ENCODE measurements around the gene KASH5. TPM values are rescaled to one million over a fixed set of nuclear protein-coding genes. Genes with fewer than 3 reads are reported as not detected.

KASH5 gene
- total and polyA plus RNA-seq, 2 experiments from 2014 or later: 0.44 TPM; not detected in 1

GRCh38 chr19:49400029-49400428 is 12.0 kb downstream of the KASH5 start (continued):
- no peak for TF ChIP-seq CTCF (conservative IDR thresholded peaks at IDR 0.05; ENCODE audit: low read depth in 2 of 2)
- TF ChIP-seq, protein P1, sequence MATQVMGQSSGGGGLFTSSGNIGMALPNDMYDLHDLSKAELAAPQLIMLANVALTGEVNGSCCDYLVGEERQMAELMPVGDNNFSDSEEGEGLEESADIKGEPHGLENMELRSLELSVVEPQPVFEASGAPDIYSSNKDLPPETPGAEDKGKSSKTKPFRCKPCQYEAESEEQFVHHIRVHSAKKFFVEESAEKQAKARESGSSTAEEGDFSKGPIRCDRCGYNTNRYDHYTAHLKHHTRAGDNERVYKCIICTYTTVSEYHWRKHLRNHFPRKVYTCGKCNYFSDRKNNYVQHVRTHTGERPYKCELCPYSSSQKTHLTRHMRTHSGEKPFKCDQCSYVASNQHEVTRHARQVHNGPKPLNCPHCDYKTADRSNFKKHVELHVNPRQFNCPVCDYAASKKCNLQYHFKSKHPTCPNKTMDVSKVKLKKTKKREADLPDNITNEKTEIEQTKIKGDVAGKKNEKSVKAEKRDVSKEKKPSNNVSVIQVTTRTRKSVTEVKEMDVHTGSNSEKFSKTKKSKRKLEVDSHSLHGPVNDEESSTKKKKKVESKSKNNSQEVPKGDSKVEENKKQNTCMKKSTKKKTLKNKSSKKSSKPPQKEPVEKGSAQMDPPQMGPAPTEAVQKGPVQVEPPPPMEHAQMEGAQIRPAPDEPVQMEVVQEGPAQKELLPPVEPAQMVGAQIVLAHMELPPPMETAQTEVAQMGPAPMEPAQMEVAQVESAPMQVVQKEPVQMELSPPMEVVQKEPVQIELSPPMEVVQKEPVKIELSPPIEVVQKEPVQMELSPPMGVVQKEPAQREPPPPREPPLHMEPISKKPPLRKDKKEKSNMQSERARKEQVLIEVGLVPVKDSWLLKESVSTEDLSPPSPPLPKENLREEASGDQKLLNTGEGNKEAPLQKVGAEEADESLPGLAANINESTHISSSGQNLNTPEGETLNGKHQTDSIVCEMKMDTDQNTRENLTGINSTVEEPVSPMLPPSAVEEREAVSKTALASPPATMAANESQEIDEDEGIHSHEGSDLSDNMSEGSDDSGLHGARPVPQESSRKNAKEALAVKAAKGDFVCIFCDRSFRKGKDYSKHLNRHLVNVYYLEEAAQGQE (IDR thresholded peaks at IDR 0.05; ENCODE audit: unreplicated experiment): no peak
- TF ChIP-seq EZH2phosphoT487 (IDR thresholded peaks at IDR 0.05; ENCODE audit: unreplicated experiment): no peak
- no peak for TF ChIP-seq ZNF331 (CRISPR knock-in tag; IDR thresholded peaks at IDR 0.05; ENCODE audit: low read depth)
- no peak for TF ChIP-seq ZNF114 (CRISPR knock-in tag; IDR thresholded peaks at IDR 0.05)
- TF ChIP-seq NANOG (IDR thresholded peaks at IDR 0.05; ENCODE audit: borderline replicate concordance): no peak
- no peak for TF ChIP-seq STAT1 (IDR thresholded peaks at IDR 0.05; ENCODE audit: unreplicated experiment)
- no peak for TF ChIP-seq JUNB (IDR thresholded peaks at IDR 0.05; ENCODE audit: unreplicated experiment)
- TF ChIP-seq ETS1 (IDR thresholded peaks at IDR 0.05): no peak
- no peak for TF ChIP-seq EZH2 (IDR thresholded peaks at IDR 0.05; ENCODE audit: low read depth, unreplicated experiment)
- no peak for TF ChIP-seq CREB1 (CRISPR knock-in tag; IDR thresholded peaks at IDR 0.05; ENCODE audit: low read depth)

GRCh38 chr19:49403404-49404187 is 15.5 kb downstream of the KASH5 start:
- peaks cover 41% of the 10 kb centered on the region for H3K4me1 Mint-ChIP-seq
- no peaks in the 10 kb centered on the region for H3K36me3 Mint-ChIP-seq (ENCODE audit: low read depth)
- Histone ChIP-seq H3K36me3 (ENCODE audit: insufficient read depth) (no peaks in the 10 kb centered on the region), H2AFZ (no peak overlapping the region), H3K4me1 (ENCODE audit: insufficient read depth) (peaks cover 20% of the 10 kb centered on the region), H3K27ac (ENCODE audit: low read depth) (peak overlapping the region; percentile 89), H3K9me2 (ENCODE audit: insufficient read depth) (0 out of 2 replicates have a peak, but pooled peaks cover 3% of the 10 kb centered on the region), H3K4me2 (peak overlapping the region; percentile 69), H4K20me1 (replicated peaks; ENCODE audit: insufficient read depth) (no peaks in the 10 kb centered on the region), H3K4me3 (peak overlapping the region; percentile 15), H3F3A (replicated peaks; ENCODE audit: low read depth) (peaks cover 9% of the 10 kb centered on the region; the same call in 1 of the 2 replicates), H3K27me3 (ENCODE audit: insufficient read depth) (no peaks in the 10 kb centered on the region), H3K79me2 (replicated peaks; ENCODE audit: insufficient read depth) (no peaks in the 10 kb centered on the region)
- peak; percentile 98 for ATAC-seq
- no peaks in the 10 kb centered on the region; the same call in 2 of the 3 replicates for H3K9me3 Mint-ChIP-seq
- DNase-seq (ENCODE audit: low spot score): peak; percentile 96
- H3K27ac Mint-ChIP-seq: peak overlapping the region; percentile 96
- H3K27me3 Mint-ChIP-seq (ENCODE audit: insufficient read depth, low read depth, poor library complexity): peaks cover 28% of the 10 kb centered on the region
- H3K4me3 Mint-ChIP-seq: peak overlapping the region; percentile 45
- no peak for TF ChIP-seq EZH2phosphoT487 (IDR thresholded peaks at IDR 0.05; ENCODE audit: unreplicated experiment)
- no peak for TF ChIP-seq CTCF (conservative IDR thresholded peaks at IDR 0.05; ENCODE audit: low read depth in 2 of 2)

Data from GM23338 (cell line).